ENCODE results near the gene CAPN5.

DNA sequence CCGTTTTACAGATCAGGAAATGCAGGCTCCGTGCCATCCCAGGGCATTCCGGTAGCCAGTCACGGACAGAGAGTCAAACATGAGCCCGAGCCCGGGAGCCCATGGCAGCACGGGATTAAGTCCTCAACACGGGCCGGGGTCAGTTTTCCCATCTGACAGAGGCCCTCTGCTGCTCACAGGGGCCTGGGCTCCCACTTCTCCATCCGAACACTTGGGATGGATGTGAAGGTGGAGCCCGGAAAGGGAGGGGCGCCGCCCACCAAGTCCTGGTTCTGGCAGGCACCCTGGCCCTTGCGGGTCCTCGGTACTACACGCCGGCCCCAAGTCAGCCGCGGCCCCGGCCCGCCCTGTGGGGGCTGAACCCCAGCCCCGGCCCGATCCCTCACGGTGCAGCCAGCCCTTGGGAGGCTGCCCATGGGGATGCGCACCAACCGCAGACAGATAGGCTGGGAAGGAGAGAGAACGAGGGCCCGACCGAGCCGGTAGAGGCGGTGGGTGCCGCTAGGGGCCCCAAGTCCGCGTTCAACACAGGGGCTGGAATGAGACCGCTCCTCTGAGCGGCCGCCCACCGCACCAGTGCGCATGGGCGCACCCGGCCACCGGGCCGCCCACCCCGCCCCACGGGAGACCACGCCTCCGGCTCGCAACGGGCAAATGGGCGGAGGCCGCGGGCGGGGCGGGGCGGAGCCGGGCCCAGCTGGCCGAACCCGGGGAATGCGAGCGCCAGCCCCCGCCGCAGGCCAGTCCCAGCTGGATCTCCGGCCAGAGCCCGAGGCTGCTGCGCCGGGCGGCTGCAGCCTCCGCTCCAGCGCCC is at the start of gene CAPN5:
- TF ChIP-seq SIX5 (IDR thresholded peaks at IDR 0.05; ENCODE audit: low read depth, low read length, severe bottlenecking), result no peak
- no peak for TF ChIP-seq SMAD1 (IDR thresholded peaks at IDR 0.05; ENCODE audit: low read depth, partially characterized antibody)
- TF ChIP-seq, protein P1, sequence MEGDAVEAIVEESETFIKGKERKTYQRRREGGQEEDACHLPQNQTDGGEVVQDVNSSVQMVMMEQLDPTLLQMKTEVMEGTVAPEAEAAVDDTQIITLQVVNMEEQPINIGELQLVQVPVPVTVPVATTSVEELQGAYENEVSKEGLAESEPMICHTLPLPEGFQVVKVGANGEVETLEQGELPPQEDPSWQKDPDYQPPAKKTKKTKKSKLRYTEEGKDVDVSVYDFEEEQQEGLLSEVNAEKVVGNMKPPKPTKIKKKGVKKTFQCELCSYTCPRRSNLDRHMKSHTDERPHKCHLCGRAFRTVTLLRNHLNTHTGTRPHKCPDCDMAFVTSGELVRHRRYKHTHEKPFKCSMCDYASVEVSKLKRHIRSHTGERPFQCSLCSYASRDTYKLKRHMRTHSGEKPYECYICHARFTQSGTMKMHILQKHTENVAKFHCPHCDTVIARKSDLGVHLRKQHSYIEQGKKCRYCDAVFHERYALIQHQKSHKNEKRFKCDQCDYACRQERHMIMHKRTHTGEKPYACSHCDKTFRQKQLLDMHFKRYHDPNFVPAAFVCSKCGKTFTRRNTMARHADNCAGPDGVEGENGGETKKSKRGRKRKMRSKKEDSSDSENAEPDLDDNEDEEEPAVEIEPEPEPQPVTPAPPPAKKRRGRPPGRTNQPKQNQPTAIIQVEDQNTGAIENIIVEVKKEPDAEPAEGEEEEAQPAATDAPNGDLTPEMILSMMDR (IDR thresholded peaks at IDR 0.05 in 2 of 3, conservative IDR thresholded peaks at IDR 0.05 in 1 of 3; ENCODE audit: control insufficient read depth in 2 of 3, extremely low read depth in 1 of 3, insufficient read depth in 1 of 3, low read depth in 3 of 3, low read length in 3 of 3), result peak; percentile 15 to 31 (median 25); a peak in 3 of 6 replicates
- TF ChIP-seq, protein P2, sequence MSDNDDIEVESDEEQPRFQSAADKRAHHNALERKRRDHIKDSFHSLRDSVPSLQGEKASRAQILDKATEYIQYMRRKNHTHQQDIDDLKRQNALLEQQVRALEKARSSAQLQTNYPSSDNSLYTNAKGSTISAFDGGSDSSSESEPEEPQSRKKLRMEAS (IDR thresholded peaks at IDR 0.05; ENCODE audit: low read depth, low read length), result no peak
- no peak for TF ChIP-seq POLR2AphosphoS5 (IDR thresholded peaks at IDR 0.05; ENCODE audit: low read length)
- TF ChIP-seq EZH2 (IDR thresholded peaks at IDR 0.05; ENCODE audit: borderline replicate concordance, control insufficient read depth, low read depth, low read length), result no peak
- TF ChIP-seq EP300 (IDR thresholded peaks at IDR 0.05; ENCODE audit: borderline replicate concordance in 1 of 2, control insufficient read depth in 1 of 2, low read depth in 2 of 2, low read length in 2 of 2), result no peak
- TF ChIP-seq RB1 (IDR thresholded peaks at IDR 0.05; ENCODE audit: borderline replicate concordance), result peak; percentile 40; the same call in 1 of the 2 replicates
- TF ChIP-seq, protein P3, sequence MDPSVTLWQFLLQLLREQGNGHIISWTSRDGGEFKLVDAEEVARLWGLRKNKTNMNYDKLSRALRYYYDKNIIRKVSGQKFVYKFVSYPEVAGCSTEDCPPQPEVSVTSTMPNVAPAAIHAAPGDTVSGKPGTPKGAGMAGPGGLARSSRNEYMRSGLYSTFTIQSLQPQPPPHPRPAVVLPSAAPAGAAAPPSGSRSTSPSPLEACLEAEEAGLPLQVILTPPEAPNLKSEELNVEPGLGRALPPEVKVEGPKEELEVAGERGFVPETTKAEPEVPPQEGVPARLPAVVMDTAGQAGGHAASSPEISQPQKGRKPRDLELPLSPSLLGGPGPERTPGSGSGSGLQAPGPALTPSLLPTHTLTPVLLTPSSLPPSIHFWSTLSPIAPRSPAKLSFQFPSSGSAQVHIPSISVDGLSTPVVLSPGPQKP (IDR thresholded peaks at IDR 0.05; ENCODE audit: low read depth, low read length), result no peak
- TF ChIP-seq, protein P4, sequence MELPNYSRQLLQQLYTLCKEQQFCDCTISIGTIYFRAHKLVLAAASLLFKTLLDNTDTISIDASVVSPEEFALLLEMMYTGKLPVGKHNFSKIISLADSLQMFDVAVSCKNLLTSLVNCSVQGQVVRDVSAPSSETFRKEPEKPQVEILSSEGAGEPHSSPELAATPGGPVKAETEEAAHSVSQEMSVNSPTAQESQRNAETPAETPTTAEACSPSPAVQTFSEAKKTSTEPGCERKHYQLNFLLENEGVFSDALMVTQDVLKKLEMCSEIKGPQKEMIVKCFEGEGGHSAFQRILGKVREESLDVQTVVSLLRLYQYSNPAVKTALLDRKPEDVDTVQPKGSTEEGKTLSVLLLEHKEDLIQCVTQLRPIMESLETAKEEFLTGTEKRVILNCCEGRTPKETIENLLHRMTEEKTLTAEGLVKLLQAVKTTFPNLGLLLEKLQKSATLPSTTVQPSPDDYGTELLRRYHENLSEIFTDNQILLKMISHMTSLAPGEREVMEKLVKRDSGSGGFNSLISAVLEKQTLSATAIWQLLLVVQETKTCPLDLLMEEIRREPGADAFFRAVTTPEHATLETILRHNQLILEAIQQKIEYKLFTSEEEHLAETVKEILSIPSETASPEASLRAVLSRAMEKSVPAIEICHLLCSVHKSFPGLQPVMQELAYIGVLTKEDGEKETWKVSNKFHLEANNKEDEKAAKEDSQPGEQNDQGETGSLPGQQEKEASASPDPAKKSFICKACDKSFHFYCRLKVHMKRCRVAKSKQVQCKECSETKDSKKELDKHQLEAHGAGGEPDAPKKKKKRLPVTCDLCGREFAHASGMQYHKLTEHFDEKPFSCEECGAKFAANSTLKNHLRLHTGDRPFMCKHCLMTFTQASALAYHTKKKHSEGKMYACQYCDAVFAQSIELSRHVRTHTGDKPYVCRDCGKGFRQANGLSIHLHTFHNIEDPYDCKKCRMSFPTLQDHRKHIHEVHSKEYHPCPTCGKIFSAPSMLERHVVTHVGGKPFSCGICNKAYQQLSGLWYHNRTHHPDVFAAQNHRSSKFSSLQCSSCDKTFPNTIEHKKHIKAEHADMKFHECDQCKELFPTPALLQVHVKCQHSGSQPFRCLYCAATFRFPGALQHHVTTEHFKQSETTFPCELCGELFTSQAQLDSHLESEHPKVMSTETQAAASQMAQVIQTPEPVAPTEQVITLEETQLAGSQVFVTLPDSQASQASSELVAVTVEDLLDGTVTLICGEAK (IDR thresholded peaks at IDR 0.05; ENCODE audit: borderline replicate concordance), result no peak
- TF ChIP-seq TCF12 (IDR thresholded peaks at IDR 0.05; ENCODE audit: low read depth, low read length), result peak; percentile 44; the same call in 1 of the 2 replicates
- no peak for TF ChIP-seq RCOR1 (conservative IDR thresholded peaks at IDR 0.05; ENCODE audit: low read depth, low read length)
